ENCODE results near the gene CPT1A.

The CPT1A gene

DNA sequence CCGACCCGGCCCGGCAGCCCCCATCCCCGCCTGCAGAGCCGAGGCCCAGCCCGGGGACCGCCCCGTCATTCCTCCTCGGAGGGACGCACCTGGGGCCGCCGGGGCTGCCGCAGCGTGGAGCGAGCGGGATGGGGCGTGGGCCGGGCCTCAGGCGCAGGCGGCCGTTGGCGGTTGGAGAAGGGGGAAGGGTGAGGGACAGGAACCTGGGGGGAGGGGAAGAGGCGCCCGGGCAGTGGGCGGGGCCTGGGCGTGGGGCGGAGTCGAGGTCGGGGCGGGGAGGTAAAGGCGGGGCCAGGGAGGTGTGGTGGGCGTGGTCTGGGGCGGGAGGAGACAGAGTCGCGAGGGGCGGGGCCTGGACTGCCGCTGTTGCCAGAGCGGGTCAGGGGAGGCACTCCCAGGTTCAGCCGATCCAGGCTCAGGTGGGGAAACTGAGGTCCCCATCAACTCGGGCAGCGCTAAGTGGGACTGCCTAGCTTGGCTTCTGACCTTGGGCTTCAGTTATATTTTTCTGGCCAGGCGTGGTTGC, 90.3 kb downstream of the CPT1A start, which contains the start of gene TESMIN:
TESMIN (minus strand) TSS at position 190 of the 526 bp plus-strand sequence. CDS start 860 bp downstream, outside the sequence.
- no peaks in the 10 kb centered on the region for H3K36me3 ChIP-seq (ENCODE audit: control insufficient read depth, insufficient read depth, low read length)
- no peaks in the 10 kb centered on the region for H3K27me3 ChIP-seq (replicated peaks; ENCODE audit: control insufficient read depth, insufficient read depth, low read length)
- TF ChIP-seq, protein P1, sequence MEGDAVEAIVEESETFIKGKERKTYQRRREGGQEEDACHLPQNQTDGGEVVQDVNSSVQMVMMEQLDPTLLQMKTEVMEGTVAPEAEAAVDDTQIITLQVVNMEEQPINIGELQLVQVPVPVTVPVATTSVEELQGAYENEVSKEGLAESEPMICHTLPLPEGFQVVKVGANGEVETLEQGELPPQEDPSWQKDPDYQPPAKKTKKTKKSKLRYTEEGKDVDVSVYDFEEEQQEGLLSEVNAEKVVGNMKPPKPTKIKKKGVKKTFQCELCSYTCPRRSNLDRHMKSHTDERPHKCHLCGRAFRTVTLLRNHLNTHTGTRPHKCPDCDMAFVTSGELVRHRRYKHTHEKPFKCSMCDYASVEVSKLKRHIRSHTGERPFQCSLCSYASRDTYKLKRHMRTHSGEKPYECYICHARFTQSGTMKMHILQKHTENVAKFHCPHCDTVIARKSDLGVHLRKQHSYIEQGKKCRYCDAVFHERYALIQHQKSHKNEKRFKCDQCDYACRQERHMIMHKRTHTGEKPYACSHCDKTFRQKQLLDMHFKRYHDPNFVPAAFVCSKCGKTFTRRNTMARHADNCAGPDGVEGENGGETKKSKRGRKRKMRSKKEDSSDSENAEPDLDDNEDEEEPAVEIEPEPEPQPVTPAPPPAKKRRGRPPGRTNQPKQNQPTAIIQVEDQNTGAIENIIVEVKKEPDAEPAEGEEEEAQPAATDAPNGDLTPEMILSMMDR (IDR thresholded peaks at IDR 0.05; ENCODE audit: insufficient read depth, low read length, poor library complexity, severe bottlenecking), result no peak
- H3K4me3 ChIP-seq (replicated peaks; ENCODE audit: low read depth, low read length), result peak within 1 kb of the TSS; percentile 55
- DNase-seq (ENCODE audit: extremely low read depth, insufficient read length), result peak; percentile 79

DNA sequence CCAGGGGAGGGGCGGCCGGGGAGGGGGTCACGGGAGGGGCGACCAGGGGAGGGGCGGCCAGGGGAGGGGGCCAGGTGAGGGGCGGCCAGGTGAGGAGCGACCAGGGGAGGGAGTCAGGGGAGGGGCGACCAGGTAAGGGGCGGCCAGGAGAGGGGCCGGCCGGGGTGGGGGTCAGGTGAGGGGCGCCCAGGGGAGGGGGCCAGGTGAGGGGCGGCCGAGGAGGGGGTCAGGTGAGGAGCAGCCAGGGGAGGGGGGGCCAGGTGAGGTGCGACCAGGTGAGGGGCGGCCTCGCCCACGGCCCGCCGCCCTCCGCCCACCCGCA, 90.8 kb downstream of the CPT1A start:
- no peak overlapping the region; the same call in none of the 2 replicates for H3K4me3 ChIP-seq (replicated peaks; ENCODE audit: low read depth, low read length)
- TF ChIP-seq, protein P1 (IDR thresholded peaks at IDR 0.05; ENCODE audit: insufficient read depth, low read length, poor library complexity, severe bottlenecking), result no peak
- H3K27me3 ChIP-seq (replicated peaks; ENCODE audit: control insufficient read depth, insufficient read depth, low read length), result no peaks in the 10 kb centered on the region
- H3K36me3 ChIP-seq (ENCODE audit: control insufficient read depth, insufficient read depth, low read length), result no peaks in the 10 kb centered on the region
- no peak for DNase-seq (ENCODE audit: extremely low read depth, insufficient read length)

DNA sequence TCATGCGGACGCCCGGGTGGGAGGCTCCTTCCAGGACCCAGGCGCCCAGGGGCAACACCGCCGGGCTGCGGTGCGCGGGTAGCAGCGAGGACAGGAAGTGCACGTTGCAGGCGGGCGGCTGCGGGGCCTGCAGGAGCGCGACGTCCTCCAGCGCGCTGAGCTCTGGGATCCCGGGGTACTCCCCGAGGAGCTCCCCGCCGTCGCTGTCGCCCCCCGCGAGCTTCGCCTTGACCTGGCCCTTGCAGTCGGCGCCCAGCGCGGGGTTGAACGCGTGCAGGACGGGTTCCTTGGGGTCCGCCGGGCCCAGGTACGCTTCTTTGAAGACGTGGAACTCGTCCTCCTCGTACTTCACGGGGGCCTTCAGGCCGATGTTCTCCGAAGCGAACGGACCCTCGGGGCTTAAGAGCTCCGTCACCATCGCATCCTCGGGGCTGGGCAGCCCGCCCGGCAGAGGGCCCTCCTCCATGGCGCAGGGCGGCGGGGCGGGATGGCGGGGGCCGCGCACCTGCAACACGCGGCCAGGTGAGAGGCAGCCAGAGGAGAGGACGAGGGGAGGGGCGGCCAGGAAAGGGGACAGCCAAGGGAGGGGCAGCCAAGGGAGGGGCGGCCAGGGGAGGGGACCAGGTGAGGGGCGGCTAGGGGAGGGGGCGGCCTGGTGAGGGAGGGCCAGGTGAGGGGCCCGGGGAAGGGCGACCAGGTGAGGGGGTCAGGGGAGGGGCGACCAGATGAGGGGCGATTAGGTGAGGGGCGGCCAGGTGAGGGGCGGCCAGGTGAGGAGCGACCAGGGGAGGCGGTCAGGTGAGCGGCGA, 91.3 kb downstream of the CPT1A start:
- no peak overlapping the region for H3K4me3 ChIP-seq (replicated peaks; ENCODE audit: low read depth, low read length)
- TF ChIP-seq, protein P1 (IDR thresholded peaks at IDR 0.05; ENCODE audit: insufficient read depth, low read length, poor library complexity, severe bottlenecking), result no peak

DNA sequence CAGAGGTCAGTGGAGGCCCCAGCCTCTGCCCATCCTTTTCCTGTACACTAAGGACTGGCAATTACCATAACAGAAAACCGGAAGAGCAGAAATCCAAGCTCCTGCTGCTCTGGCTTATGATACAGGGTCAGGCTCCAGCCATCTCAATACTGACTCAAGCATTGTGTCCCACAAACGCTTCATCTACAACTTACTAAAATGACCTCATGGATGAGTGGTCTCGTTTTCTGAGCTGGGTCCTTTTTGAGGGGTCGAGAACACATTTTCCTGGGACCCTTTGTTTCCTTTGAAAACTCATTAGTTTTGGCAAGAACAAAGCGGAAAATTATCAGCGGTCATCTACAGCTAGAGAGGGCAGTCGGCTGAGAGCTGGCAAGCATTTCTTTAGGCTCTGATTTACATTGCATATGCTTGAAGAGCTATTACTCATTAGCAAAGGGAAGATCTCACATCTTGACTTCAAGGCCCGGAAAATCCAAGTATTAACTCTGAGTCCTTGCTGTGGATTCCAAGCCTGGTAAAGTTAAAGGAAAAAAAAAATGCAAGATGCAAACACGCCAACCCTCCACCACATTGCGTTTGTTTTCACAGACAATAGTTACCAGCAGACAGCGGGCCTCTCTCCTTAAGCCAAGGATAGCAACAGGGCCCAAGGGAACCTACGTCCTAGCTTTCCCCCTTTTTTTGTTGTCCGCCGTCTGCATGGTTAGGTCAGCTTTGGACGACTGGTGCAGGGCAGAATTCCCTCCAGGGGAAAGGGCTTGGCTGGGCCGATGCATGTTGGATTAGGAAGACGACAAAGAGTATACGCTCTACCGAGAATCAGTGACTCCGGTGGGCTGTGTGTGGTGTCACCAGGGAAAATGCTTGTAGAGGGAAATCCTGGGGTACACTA, 92.2 kb downstream of the CPT1A start:
- no peak overlapping the region for H3K4me3 ChIP-seq (replicated peaks; ENCODE audit: low read depth, low read length)
- no peaks in the 10 kb centered on the region for H3K27me3 ChIP-seq (replicated peaks; ENCODE audit: control insufficient read depth, insufficient read depth, low read length)
- no peak for DNase-seq (ENCODE audit: extremely low read depth, insufficient read length)
- no peaks in the 10 kb centered on the region for H3K36me3 ChIP-seq (ENCODE audit: control insufficient read depth, insufficient read depth, low read length)
- TF ChIP-seq, protein P1 (IDR thresholded peaks at IDR 0.05; ENCODE audit: insufficient read depth, low read length, poor library complexity, severe bottlenecking), result no peak

More for the DNA sequence above, 91.3 kb downstream of the CPT1A start:
- Histone ChIP-seq H3K27me3 (replicated peaks; ENCODE audit: control insufficient read depth, insufficient read depth, low read length) (no peaks in the 10 kb centered on the region), H3K36me3 (ENCODE audit: control insufficient read depth, insufficient read depth, low read length) (no peaks in the 10 kb centered on the region)
- DNase-seq (ENCODE audit: extremely low read depth, insufficient read length), result peak; percentile 29

DNA sequence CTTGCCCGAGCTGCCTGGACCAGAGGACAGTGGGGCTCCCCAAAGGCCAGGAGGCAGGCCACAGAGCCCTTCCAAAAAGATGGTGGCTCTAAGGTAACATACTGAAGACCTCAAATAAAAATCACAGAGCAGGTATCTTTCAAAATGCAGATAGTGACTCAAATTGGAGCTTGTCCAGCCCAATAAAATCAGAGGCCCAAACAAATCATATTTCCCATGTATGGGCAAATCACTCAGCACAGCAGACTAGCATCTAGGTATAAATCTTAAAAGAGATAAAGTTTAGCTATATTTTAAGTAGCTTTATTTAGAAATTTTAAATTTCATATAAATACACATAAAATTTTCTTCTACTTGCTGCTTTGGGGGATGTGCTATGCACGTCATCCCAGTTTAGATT, 93.7 kb downstream of the CPT1A start:
- TF ChIP-seq, protein P1 (IDR thresholded peaks at IDR 0.05; ENCODE audit: insufficient read depth, low read length, poor library complexity, severe bottlenecking), result no peak
- Histone ChIP-seq H3K36me3 (ENCODE audit: control insufficient read depth, insufficient read depth, low read length) (no peaks in the 10 kb centered on the region), H3K4me3 (replicated peaks; ENCODE audit: low read depth, low read length) (no peak overlapping the region), H3K27me3 (replicated peaks; ENCODE audit: control insufficient read depth, insufficient read depth, low read length) (no peaks in the 10 kb centered on the region)
- DNase-seq (ENCODE audit: extremely low read depth, insufficient read length), result no peak
